Measurements from ENCODE around the gene OSBPL3. TPM values are rescaled to one million over a fixed set of nuclear protein-coding genes. Genes with fewer than 3 reads are reported as not detected.

Gene OSBPL3
- total RNA-seq, 1 donor = 30.8 TPM

GRCh38 chr7:24869572-24869971, 110.4 kb downstream of the OSBPL3 start:
- no peaks in the 10 kb centered on the region for H3K9me3 ChIP-seq (ENCODE audit: low read depth, low read length)
- H3K4me1 ChIP-seq (ENCODE audit: insufficient read depth, low read length) = peaks cover 8% of the 10 kb centered on the region
- no peak overlapping the region for H2AFZ ChIP-seq (ENCODE audit: low read length)
- H4K20me1 ChIP-seq (ENCODE audit: insufficient read depth, low read length) = no peaks in the 10 kb centered on the region
- no peaks in the 10 kb centered on the region for H3K27me3 ChIP-seq (ENCODE audit: insufficient read depth, low read length)
- H3K4me2 ChIP-seq (ENCODE audit: insufficient read depth, low read length) = no peak overlapping the region
- DNase-seq (ENCODE audit: insufficient read length, low spot score, missing footprints) = no peak
- peaks cover 35% of the 10 kb centered on the region for H3K36me3 ChIP-seq (ENCODE audit: insufficient read depth, low read length)
- TF ChIP-seq CTCF (IDR thresholded peaks at IDR 0.05; ENCODE audit: extremely low read depth, low read depth, low read length) = no peak
- no peaks in the 10 kb centered on the region for H3K79me2 ChIP-seq (ENCODE audit: insufficient read depth, low read length)
- H3K4me3 ChIP-seq (ENCODE audit: insufficient read depth, low read length) = no peak overlapping the region
- H3K27ac ChIP-seq (ENCODE audit: low read depth, low read length) = no peak overlapping the region

GRCh38 chr7:24868741-24869140, 111.2 kb downstream of the OSBPL3 start:
- peaks cover 8% of the 10 kb centered on the region for H3K4me1 ChIP-seq (ENCODE audit: insufficient read depth, low read length)
- DNase-seq (ENCODE audit: insufficient read length, low spot score, missing footprints) = no peak
- H3K27me3 ChIP-seq (ENCODE audit: insufficient read depth, low read length) = no peaks in the 10 kb centered on the region
- no peak overlapping the region for H3K27ac ChIP-seq (ENCODE audit: low read depth, low read length)
- no peaks in the 10 kb centered on the region for H3K9me3 ChIP-seq (ENCODE audit: low read depth, low read length)
- no peaks in the 10 kb centered on the region for H4K20me1 ChIP-seq (ENCODE audit: insufficient read depth, low read length)
- H3K4me2 ChIP-seq (ENCODE audit: insufficient read depth, low read length) = no peak overlapping the region
- no peak overlapping the region for H3K4me3 ChIP-seq (ENCODE audit: insufficient read depth, low read length)
- H2AFZ ChIP-seq (ENCODE audit: low read length) = no peak overlapping the region
- H3K36me3 ChIP-seq (ENCODE audit: insufficient read depth, low read length) = peaks cover 43% of the 10 kb centered on the region
- no peaks in the 10 kb centered on the region for H3K79me2 ChIP-seq (ENCODE audit: insufficient read depth, low read length)
- TF ChIP-seq CTCF (IDR thresholded peaks at IDR 0.05; ENCODE audit: extremely low read depth, low read depth, low read length) = no peak

GRCh38 chr7:24866004-24866615, 113.9 kb downstream of the OSBPL3 start:
- peaks cover 8% of the 10 kb centered on the region for H3K4me1 ChIP-seq (ENCODE audit: insufficient read depth, low read length)
- no peaks in the 10 kb centered on the region for H3K9me3 ChIP-seq (ENCODE audit: low read depth, low read length)
- TF ChIP-seq CTCF (IDR thresholded peaks at IDR 0.05; ENCODE audit: extremely low read depth, low read depth, low read length) = no peak
- H3K27ac ChIP-seq (ENCODE audit: low read depth, low read length) = no peak overlapping the region
- H3K4me3 ChIP-seq (ENCODE audit: insufficient read depth, low read length) = no peak overlapping the region
- H2AFZ ChIP-seq (ENCODE audit: low read length) = no peak overlapping the region
- no peaks in the 10 kb centered on the region for H3K27me3 ChIP-seq (ENCODE audit: insufficient read depth, low read length)
- H4K20me1 ChIP-seq (ENCODE audit: insufficient read depth, low read length) = no peaks in the 10 kb centered on the region
- DNase-seq (ENCODE audit: insufficient read length, low spot score, missing footprints) = no peak
- H3K79me2 ChIP-seq (ENCODE audit: insufficient read depth, low read length) = no peaks in the 10 kb centered on the region
- no peak overlapping the region for H3K4me2 ChIP-seq (ENCODE audit: insufficient read depth, low read length)
- H3K36me3 ChIP-seq (ENCODE audit: insufficient read depth, low read length) = peaks cover 55% of the 10 kb centered on the region

GRCh38 chr7:24864214-24864817, 115.7 kb downstream of the OSBPL3 start:
- no peak overlapping the region for H3K27ac ChIP-seq (ENCODE audit: low read depth, low read length)
- H3K4me2 ChIP-seq (ENCODE audit: insufficient read depth, low read length) = no peak overlapping the region
- H3K27me3 ChIP-seq (ENCODE audit: insufficient read depth, low read length) = no peaks in the 10 kb centered on the region
- no peak for TF ChIP-seq CTCF (IDR thresholded peaks at IDR 0.05; ENCODE audit: extremely low read depth, low read depth, low read length)
- peaks cover 50% of the 10 kb centered on the region for H3K36me3 ChIP-seq (ENCODE audit: insufficient read depth, low read length)
- no peak overlapping the region for H2AFZ ChIP-seq (ENCODE audit: low read length)
- no peaks in the 10 kb centered on the region for H3K79me2 ChIP-seq (ENCODE audit: insufficient read depth, low read length)
- DNase-seq (ENCODE audit: insufficient read length, low spot score, missing footprints) = no peak
- H3K4me1 ChIP-seq (ENCODE audit: insufficient read depth, low read length) = peaks cover under 1% of the 10 kb centered on the region
- H4K20me1 ChIP-seq (ENCODE audit: insufficient read depth, low read length) = no peaks in the 10 kb centered on the region
- no peaks in the 10 kb centered on the region for H3K9me3 ChIP-seq (ENCODE audit: low read depth, low read length)
- no peak overlapping the region for H3K4me3 ChIP-seq (ENCODE audit: insufficient read depth, low read length)
